GM18858 (cell line): Measurements from ENCODE around the gene UBE2G2.

Experiments used
- ATAC-seq: cut with Tn5 transposase; IDR thresholded peaks from one replicate; pipeline ENCODE4 v1.9.1; 2021; ENCODE audit not compliant: unreplicated experiment

UBE2G2 gene

GRCh38 chr21:44766014-44766817 is 35.4 kb downstream of the UBE2G2 start:
- ATAC-seq: no peak

GRCh38 chr21:44765231-44766013 is 36.2 kb downstream of the UBE2G2 start:
- ATAC-seq: no peak

- ATAC-seq: no peak
Measured at GRCh38 chr21:44764319-44765230, 37.0 kb downstream of the UBE2G2 start.

GRCh38 chr21:44763451-44764318 is 37.9 kb downstream of the UBE2G2 start:
- ATAC-seq: no peak

- no peak for ATAC-seq
Measured at GRCh38 chr21:44763050-44763378, 38.6 kb downstream of the UBE2G2 start.

GRCh38 chr21:44762221-44763049 is 39.2 kb downstream of the UBE2G2 start:
- no peak for ATAC-seq

- no peak for ATAC-seq
Measured at GRCh38 chr21:44761747-44762208, 39.8 kb downstream of the UBE2G2 start.

GRCh38 chr21:44761011-44761729 is 40.5 kb downstream of the UBE2G2 start:
- no peak for ATAC-seq

- ATAC-seq: no peak
Measured at GRCh38 chr21:44760376-44760775, 41.2 kb downstream of the UBE2G2 start.

GRCh38 chr21:44759628-44760285 is 41.9 kb downstream of the UBE2G2 start:
- ATAC-seq: no peak

- ATAC-seq: no peak
Measured at GRCh38 chr21:44758781-44759627, 42.6 kb downstream of the UBE2G2 start.

- ATAC-seq: no peak
Measured at GRCh38 chr21:44758141-44758561, 43.5 kb downstream of the UBE2G2 start.

- ATAC-seq: no peak
Measured at GRCh38 chr21:44757731-44758130, 43.9 kb downstream of the UBE2G2 start.

- no peak for ATAC-seq
Measured at GRCh38 chr21:44756423-44757185, 45.0 kb downstream of the UBE2G2 start.

GRCh38 chr21:44755227-44755626 is 46.4 kb downstream of the UBE2G2 start:
- ATAC-seq: no peak

GRCh38 chr21:44753357-44753756 is 48.3 kb downstream of the UBE2G2 start:
- ATAC-seq: no peak
